Thyroid gland (tissue), 4 donors: Measurements from ENCODE around the gene NOXA1. TPM values are rescaled to one million over a fixed set of nuclear protein-coding genes. Genes with fewer than 3 reads are reported as not detected.
A peak's percentile ranks its signal among the peaks of the same experiment; 100 is the strongest.

ENCODE experiments used
- DNase-seq, 2 donors: peaks; one replicate each; pipeline ENCODE4 v3.0.0-alpha.2; 2019
- H3K27ac ChIP-seq, 3 donors: fragments of 200-600 bp; sonication (generic); 1 replicate in 2 of 3; 2 replicates in 1 of 3; pipeline ENCODE4 v1.5.1; 2016 to 2019; ENCODE audit warnings: mild to moderate bottlenecking in 1 of 3, moderate library complexity in 1 of 3
- H3K27me3 ChIP-seq: fragments of 200-600 bp; sonication (generic); one replicate; pipeline ENCODE4 v1.5.1; 2019
- H3K36me3 ChIP-seq, 2 donors: fragments of 200-600 bp; sonication (generic); one replicate each; pipeline ENCODE4 v1.5.1; 2016 to 2019
- H3K4me1 ChIP-seq, 2 donors: fragments of 200-600 bp; sonication (generic); one replicate each; pipeline ENCODE4 v1.5.1; 2017 to 2019
- H3K4me3 ChIP-seq, 3 donors: fragments of 200-600 bp; sonication (generic); replicated peaks in 1 of 3; 1 replicate in 2 of 3; 2 replicates in 1 of 3; pipeline ENCODE4 v1.5.1; 2016; ENCODE audit warnings: mild to moderate bottlenecking in 1 of 3
- H3K9me3 ChIP-seq: fragments of 200-600 bp; sonication (generic); one replicate; pipeline ENCODE4 v1.5.1; 2017
- CTCF ChIP-seq, 6 experiments: fragments of 200-600 bp in 3 of 6; fragments of 450-650 bp in 3 of 6; sonication (generic) in 3 of 6; IDR thresholded peaks; one replicate each; pipeline ENCODE4 v1.5.1; 2016 to 2019; ENCODE audit warnings: antibody characterized with exemption in 6 of 6, mild to moderate bottlenecking in 2 of 6, inconsistent platforms in 1 of 6, moderate library complexity in 1 of 6
- POLR2A ChIP-seq, 2 donors: fragments of 450-650 bp; IDR thresholded peaks; one replicate each; pipeline ENCODE4 v1.6.1; 2017; ENCODE audit warnings: antibody characterized with exemption in 2 of 2, mild to moderate bottlenecking in 2 of 2, moderate library complexity in 1 of 2
- WGBS, 2 donors: methylation state at CpG; one replicate each; pipeline ENCODE4 v1.1.5; 2017; 5-methylcytosine and 5-hydroxymethylcytosine counted together
- intact Hi-C: fragments of 100-400 bp; cut with DNase I; formaldehyde crosslinking; loops from one replicate; pipeline ENCODE4 v1.15.1; 2023
- total RNA-seq, 4 donors: library from RNA; depleted of rRNA; stranded (reverse); fragments of >200 nt; gene quantifications; one replicate each; pipeline ENCODE4 v1.2.3, GENCODE V29; 2016

Gene NOXA1
- total RNA-seq, 4 donors from 2014 or later: 5.4 to 16.6 (median 10.0) TPM

DNA sequence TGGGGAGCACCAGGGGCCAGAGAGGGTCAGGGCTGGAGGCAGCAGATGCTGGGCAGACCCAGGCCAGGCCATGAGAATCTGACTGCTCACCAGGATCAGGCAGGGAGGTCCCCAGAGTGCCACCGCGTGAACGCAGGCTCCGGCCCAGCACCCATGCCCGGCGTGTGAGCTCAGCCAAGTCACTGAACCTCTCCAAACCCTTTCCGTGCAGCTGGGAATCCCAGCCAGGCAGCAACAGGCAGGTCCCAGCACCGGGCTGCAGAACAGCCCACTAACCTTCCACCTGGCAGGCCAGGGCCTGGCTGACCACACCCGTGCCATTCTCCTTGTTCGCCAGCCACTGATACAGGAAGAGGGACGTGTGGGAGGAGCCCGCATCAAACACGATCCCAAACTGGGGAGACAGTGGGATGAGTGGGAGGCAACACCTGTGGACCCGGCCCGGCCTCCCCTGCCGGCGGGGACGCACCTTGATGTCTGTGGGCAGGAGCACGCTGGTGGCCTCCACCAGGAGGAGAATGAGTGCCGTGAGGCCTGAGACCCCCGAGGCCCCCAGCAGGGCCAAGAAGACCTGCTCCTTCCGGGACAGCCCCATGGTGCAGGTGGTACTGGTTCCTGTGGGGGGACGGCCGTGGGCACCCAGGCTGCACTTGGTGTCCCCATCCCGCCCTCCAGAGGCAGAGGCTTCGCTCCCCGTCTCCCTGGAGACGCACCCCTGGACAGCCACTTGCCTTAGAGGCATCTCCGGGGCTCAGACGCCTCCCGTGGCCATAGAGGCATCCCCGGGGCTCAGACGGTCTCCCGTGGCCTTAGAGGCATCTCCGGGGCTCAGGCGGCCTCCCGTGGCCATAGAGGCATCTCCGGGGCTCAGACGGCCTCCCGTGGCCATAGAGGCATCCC lies 14.7 kb downstream of the NOXA1 start:
- intact Hi-C loops: no loop called here
- no peak overlapping the region for H3K4me3 ChIP-seq
- H3K36me3 ChIP-seq: no peaks in the 10 kb centered on the region
- no peaks in the 10 kb centered on the region for H3K9me3 ChIP-seq
- no peaks in the 10 kb centered on the region for H3K27me3 ChIP-seq
- H3K27ac ChIP-seq: peak overlapping the region in 1 of 3 donors; percentile 24
- peaks cover 5 to 34% of the 10 kb centered on the region in 2 donors for H3K4me1 ChIP-seq
- TF ChIP-seq CTCF (IDR thresholded peaks at IDR 0.05): no peak
- TF ChIP-seq POLR2A (IDR thresholded peaks at IDR 0.05): no peak
- 55 to 86% methylated on average over 19 to 23 of the region's 40 CpGs for WGBS, 2 donors
- DNase-seq: peak; percentile 54 to 69

- DNase-seq: no peak
- intact Hi-C loops: no loop called here
- Histone ChIP-seq H3K36me3 (no peaks in the 10 kb centered on the region), H3K27me3 (no peaks in the 10 kb centered on the region), H3K27ac (no peak overlapping the region), H3K4me1 (peaks cover 5 to 34% of the 10 kb centered on the region in 2 donors), H3K4me3 (no peak overlapping the region), H3K9me3 (no peaks in the 10 kb centered on the region)
- WGBS, 2 donors: 77 to 89% methylated on average over 5 of the region's 22 CpGs
- TF ChIP-seq POLR2A (IDR thresholded peaks at IDR 0.05) (no peak), CTCF (IDR thresholded peaks at IDR 0.05) (no peak)
Measured at GRCh38 chr9:137438591-137439157, 15.5 kb downstream of the NOXA1 start.

DNA sequence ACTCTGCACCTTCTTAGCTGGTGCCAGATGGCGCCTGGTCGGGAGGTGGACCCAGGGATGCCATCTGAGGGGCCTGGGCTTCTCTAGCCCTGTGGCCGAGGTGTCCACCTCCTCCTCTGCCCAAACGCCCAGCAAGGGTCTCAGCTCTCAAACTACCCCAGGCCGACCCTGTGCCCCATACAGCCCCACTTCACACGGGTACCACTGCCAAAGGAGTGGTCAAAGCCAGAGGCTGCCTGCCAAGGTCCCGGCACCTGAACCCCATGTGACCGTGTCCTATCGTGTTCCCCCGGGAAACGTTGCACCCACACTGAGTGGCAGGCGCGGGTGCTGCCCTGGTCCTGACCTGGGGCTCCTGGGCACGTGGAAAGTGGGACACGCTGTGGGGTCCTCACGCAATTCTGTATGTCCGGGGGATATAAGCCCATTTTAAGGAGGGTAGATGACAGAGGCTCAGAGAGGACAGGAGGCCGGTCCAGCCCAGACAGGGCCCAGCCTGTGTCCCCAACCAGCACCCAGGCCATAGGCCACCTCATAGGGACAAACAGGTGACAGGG lies 16.0 kb downstream of the NOXA1 start:
- intact Hi-C loops: no loop called here
- TF ChIP-seq POLR2A (IDR thresholded peaks at IDR 0.05) (no peak), CTCF (IDR thresholded peaks at IDR 0.05) (no peak)
- Histone ChIP-seq H3K36me3 (no peaks in the 10 kb centered on the region), H3K9me3 (no peaks in the 10 kb centered on the region), H3K27me3 (no peaks in the 10 kb centered on the region), H3K27ac (no peak overlapping the region), H3K4me1 (peaks cover 5 to 34% of the 10 kb centered on the region in 2 donors), H3K4me3 (no peak overlapping the region)
- WGBS, 2 donors: 72 to 80% methylated on average over 2 to 8 of the region's 18 CpGs
- DNase-seq: no peak

DNA sequence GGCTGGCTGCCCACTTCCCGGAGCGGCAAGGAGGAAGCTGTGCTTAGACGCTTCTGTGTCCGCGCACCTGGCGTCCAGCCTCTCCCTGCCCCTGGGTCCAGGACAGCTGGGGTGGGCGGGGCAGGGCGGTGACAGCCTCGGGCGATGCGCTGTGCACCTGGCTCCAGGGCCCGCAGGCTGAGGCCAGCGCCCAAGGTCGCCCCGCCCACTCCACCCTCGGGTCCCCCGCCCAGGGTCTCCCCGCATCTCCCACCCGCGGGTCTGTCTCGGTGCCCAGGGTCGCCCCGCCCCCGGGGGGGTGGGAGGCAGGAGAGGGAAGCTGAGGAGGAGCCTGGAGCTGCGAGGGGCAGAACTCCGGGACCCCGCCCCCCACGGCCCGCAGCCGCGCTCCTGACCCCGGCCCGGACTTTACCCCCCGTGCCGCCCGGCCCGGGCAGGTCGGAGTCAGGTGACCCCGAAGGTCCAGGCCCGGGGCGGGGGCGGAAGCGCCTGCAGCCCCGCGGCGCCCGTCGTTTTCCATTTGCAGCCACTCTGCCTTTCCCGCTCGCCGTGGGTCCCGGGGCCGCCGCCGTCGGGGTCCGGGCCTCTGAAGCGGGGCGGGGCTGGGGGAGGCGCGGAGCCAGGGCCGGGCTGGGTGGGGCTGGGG lies 18.2 kb downstream of the NOXA1 start, which contains the start of gene ENTPD8:
ENTPD8 (minus strand) TSS at position 69 of the 646 bp plus-strand sequence. CDS start 3,072 bp downstream, outside the sequence.
- TF ChIP-seq POLR2A (IDR thresholded peaks at IDR 0.05) (no peak), CTCF (IDR thresholded peaks at IDR 0.05) (no peak)
- intact Hi-C loops: no loop called here
- 0% methylated on average over 1 of the region's 62 CpGs; no CpG with 5 or more reads in 1 of the 2 donors for WGBS, 2 donors
- peaks cover 5 to 34% of the 10 kb centered on the region in 2 donors for H3K4me1 ChIP-seq
- no peaks in the 10 kb centered on the region for H3K36me3 ChIP-seq
- peak within 1 kb of the TSS in 1 of 3 donors; percentile 40 for H3K4me3 ChIP-seq
- DNase-seq: peak; percentile 72 to 75
- H3K27ac ChIP-seq: no peak within 1 kb of the TSS
- no peaks in the 10 kb centered on the region for H3K27me3 ChIP-seq
- no peaks in the 10 kb centered on the region for H3K9me3 ChIP-seq
